ENCODE results near the gene ENTPD6. TPM values are rescaled to one million over a fixed set of nuclear protein-coding genes. Genes with fewer than 3 reads are reported as not detected.

Gene ENTPD6
- total RNA-seq, 1 experiment from 2014 or later: 122 TPM

GRCh38 chr20:25219365-25219764 lies 23.9 kb downstream of the ENTPD6 start:
- ATAC-seq (no peak), DNase-seq (no peak)
- no peaks in the 10 kb centered on the region for H3F3A ChIP-seq (ENCODE audit: low read length, unreplicated experiment)
- peaks cover 21% of the 10 kb centered on the region for H3K4me1 ChIP-seq (ENCODE audit: insufficient read depth, low read length)
- no peaks in the 10 kb centered on the region for H3K27me3 ChIP-seq (ENCODE audit: low read length)
- no peak overlapping the region for H3K9ac ChIP-seq (ENCODE audit: low read length)
- no peak overlapping the region for H2AFZ ChIP-seq (ENCODE audit: low read length)
- H3K4me2 ChIP-seq (ENCODE audit: low read length): no peak overlapping the region
- no TSS peak for BruUV-seq (replicated peaks)
- H3K9me3 ChIP-seq (ENCODE audit: low read length): no peaks in the 10 kb centered on the region
- H3K9me2 ChIP-seq (replicated peaks; ENCODE audit: low read length): no peaks in the 10 kb centered on the region
- H3K79me2 ChIP-seq (ENCODE audit: low read length): 0 out of 2 replicates have a peak, but pooled peaks cover 6% of the 10 kb centered on the region
- no peak overlapping the region for H3K27ac ChIP-seq (ENCODE audit: low read length)
- H4K20me1 ChIP-seq (ENCODE audit: low read length): no peaks in the 10 kb centered on the region
- intact Hi-C loops (cut with micrococcal nuclease): no loop called here
- H3K4me3 ChIP-seq (ENCODE audit: low read length): no peak overlapping the region
- CTCF ChIA-PET: no interaction called here
- peaks cover 48% of the 10 kb centered on the region for H3K36me3 ChIP-seq (ENCODE audit: low read depth, low read length)
- TF ChIP-seq EZH2phosphoT487 (IDR thresholded peaks at IDR 0.05; ENCODE audit: borderline replicate concordance, low read length): no peak
- POLR2A ChIA-PET (ENCODE audit: unreplicated experiment): no interaction called here

GRCh38 chr20:25220021-25220730 lies 24.7 kb downstream of the ENTPD6 start:
- H4K20me1 ChIP-seq (ENCODE audit: low read length): no peaks in the 10 kb centered on the region
- H3K27me3 ChIP-seq (ENCODE audit: low read length): no peaks in the 10 kb centered on the region
- DNase-seq (no peak), ATAC-seq (no peak)
- CTCF ChIA-PET: no interaction called here
- H3K9ac ChIP-seq (ENCODE audit: low read length): no peak overlapping the region
- no peak overlapping the region for H3K4me2 ChIP-seq (ENCODE audit: low read length)
- 0 out of 2 replicates have a peak, but pooled peaks cover 7% of the 10 kb centered on the region for H3K79me2 ChIP-seq (ENCODE audit: low read length)
- H3K36me3 ChIP-seq (ENCODE audit: low read depth, low read length): peaks cover 43% of the 10 kb centered on the region
- no peaks in the 10 kb centered on the region for H3K9me3 ChIP-seq (ENCODE audit: low read length)
- H3K9me2 ChIP-seq (replicated peaks; ENCODE audit: low read length): no peaks in the 10 kb centered on the region
- intact Hi-C loops (cut with micrococcal nuclease): no loop called here
- TF ChIP-seq EZH2phosphoT487 (IDR thresholded peaks at IDR 0.05; ENCODE audit: borderline replicate concordance, low read length) (no peak), CTCF (conservative IDR thresholded peaks at IDR 0.05; ENCODE audit: low read depth, low read length) (peak; percentile 56)
- no peak overlapping the region for H2AFZ ChIP-seq (ENCODE audit: low read length)
- BruUV-seq (replicated peaks): no TSS peak
- H3F3A ChIP-seq (ENCODE audit: low read length, unreplicated experiment): no peaks in the 10 kb centered on the region
- H3K4me3 ChIP-seq (ENCODE audit: low read length): no peak overlapping the region
- H3K27ac ChIP-seq (ENCODE audit: low read length): no peak overlapping the region
- H3K4me1 ChIP-seq (ENCODE audit: insufficient read depth, low read length): peaks cover 21% of the 10 kb centered on the region
- POLR2A ChIA-PET (ENCODE audit: unreplicated experiment): no interaction called here

GRCh38 chr20:25220810-25221591 lies 25.5 kb downstream of the ENTPD6 start:
- Histone ChIP-seq H3K9ac (ENCODE audit: low read length) (no peak overlapping the region), H3K27ac (ENCODE audit: low read length) (0 out of 2 replicates have a peak overlapping the region, but pooled peaks have one; percentile 7), H3K27me3 (ENCODE audit: low read length) (no peaks in the 10 kb centered on the region), H3K4me2 (ENCODE audit: low read length) (no peak overlapping the region), H3K4me3 (ENCODE audit: low read length) (no peak overlapping the region), H3F3A (ENCODE audit: low read length, unreplicated experiment) (no peaks in the 10 kb centered on the region), H3K9me2 (replicated peaks; ENCODE audit: low read length) (no peaks in the 10 kb centered on the region), H2AFZ (ENCODE audit: low read length) (no peak overlapping the region), H4K20me1 (ENCODE audit: low read length) (no peaks in the 10 kb centered on the region), H3K36me3 (ENCODE audit: low read depth, low read length) (peaks cover 39% of the 10 kb centered on the region), H3K79me2 (ENCODE audit: low read length) (0 out of 2 replicates have a peak, but pooled peaks cover 7% of the 10 kb centered on the region), H3K4me1 (ENCODE audit: insufficient read depth, low read length) (peaks cover 21% of the 10 kb centered on the region), H3K9me3 (ENCODE audit: low read length) (no peaks in the 10 kb centered on the region)
- ATAC-seq (no peak), DNase-seq (no peak)
- TF ChIP-seq EZH2 (IDR thresholded peaks at IDR 0.05; ENCODE audit: low read length, unreplicated experiment) (no peak), EZH2phosphoT487 (IDR thresholded peaks at IDR 0.05; ENCODE audit: borderline replicate concordance, low read length) (no peak), CTCF (conservative IDR thresholded peaks at IDR 0.05; ENCODE audit: low read depth, low read length) (no peak)
- intact Hi-C loops (cut with micrococcal nuclease): no loop called here
- BruUV-seq (replicated peaks): no TSS peak
- POLR2A ChIA-PET (ENCODE audit: unreplicated experiment): interaction anchor here (0.9 kb wide), 1 partner anchor 27 kb away, joined by 4 read pairs; the partner anchor contains the start of gene PYGB
- CTCF ChIA-PET: no interaction called here
